ENCODE results near the gene UBL4B.

DNA sequence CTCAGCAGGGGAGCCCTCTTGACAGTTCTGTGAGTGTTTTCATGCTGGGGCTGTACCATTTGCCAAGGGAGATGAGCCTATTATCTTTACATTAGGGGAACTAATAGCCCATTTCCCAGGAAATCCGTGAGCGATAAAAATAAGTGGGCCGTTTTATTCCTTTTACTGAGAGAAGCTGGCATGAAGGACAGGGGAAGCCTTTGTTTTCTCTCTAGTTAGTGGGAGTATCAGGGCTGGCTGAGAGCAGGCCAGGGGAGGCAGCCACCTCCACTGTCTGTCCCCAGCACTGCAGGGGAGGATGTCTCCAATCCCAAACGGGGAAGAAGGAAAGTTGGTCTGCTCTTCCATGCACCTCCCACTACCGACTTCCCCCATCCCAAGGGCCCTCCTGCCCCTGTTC lies 2.5 kb downstream of the UBL4B start:
- TF ChIP-seq, protein P1, sequence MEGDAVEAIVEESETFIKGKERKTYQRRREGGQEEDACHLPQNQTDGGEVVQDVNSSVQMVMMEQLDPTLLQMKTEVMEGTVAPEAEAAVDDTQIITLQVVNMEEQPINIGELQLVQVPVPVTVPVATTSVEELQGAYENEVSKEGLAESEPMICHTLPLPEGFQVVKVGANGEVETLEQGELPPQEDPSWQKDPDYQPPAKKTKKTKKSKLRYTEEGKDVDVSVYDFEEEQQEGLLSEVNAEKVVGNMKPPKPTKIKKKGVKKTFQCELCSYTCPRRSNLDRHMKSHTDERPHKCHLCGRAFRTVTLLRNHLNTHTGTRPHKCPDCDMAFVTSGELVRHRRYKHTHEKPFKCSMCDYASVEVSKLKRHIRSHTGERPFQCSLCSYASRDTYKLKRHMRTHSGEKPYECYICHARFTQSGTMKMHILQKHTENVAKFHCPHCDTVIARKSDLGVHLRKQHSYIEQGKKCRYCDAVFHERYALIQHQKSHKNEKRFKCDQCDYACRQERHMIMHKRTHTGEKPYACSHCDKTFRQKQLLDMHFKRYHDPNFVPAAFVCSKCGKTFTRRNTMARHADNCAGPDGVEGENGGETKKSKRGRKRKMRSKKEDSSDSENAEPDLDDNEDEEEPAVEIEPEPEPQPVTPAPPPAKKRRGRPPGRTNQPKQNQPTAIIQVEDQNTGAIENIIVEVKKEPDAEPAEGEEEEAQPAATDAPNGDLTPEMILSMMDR (IDR thresholded peaks at IDR 0.05), result no peak
- no peak for TF ChIP-seq POLR2A (IDR thresholded peaks at IDR 0.05; ENCODE audit: low read length)
- TF ChIP-seq ZFP36 (IDR thresholded peaks at IDR 0.05; ENCODE audit: borderline replicate concordance, partially characterized antibody), result no peak
- TF ChIP-seq BHLHE40 (IDR thresholded peaks at IDR 0.05; ENCODE audit: low read depth, low read length), result no peak
- no peak for TF ChIP-seq MAFK (IDR thresholded peaks at IDR 0.05; ENCODE audit: partially characterized antibody)
- TF ChIP-seq EP300 (IDR thresholded peaks at IDR 0.05), result no peak
- no peak for TF ChIP-seq ZC3H11A (IDR thresholded peaks at IDR 0.05)
- no peak for TF ChIP-seq RFX5 (IDR thresholded peaks at IDR 0.05)
- no peak for TF ChIP-seq CBX8 (IDR thresholded peaks at IDR 0.05)
- no peak for TF ChIP-seq RAD21 (conservative IDR thresholded peaks at IDR 0.05 in 1 of 2, IDR thresholded peaks at IDR 0.05 in 1 of 2)
- no peak for TF ChIP-seq KDM1A (IDR thresholded peaks at IDR 0.05; ENCODE audit: low read depth)
- no peak for TF ChIP-seq RCOR1 (IDR thresholded peaks at IDR 0.05; ENCODE audit: low read depth, low read length)
- TF ChIP-seq, protein P2, sequence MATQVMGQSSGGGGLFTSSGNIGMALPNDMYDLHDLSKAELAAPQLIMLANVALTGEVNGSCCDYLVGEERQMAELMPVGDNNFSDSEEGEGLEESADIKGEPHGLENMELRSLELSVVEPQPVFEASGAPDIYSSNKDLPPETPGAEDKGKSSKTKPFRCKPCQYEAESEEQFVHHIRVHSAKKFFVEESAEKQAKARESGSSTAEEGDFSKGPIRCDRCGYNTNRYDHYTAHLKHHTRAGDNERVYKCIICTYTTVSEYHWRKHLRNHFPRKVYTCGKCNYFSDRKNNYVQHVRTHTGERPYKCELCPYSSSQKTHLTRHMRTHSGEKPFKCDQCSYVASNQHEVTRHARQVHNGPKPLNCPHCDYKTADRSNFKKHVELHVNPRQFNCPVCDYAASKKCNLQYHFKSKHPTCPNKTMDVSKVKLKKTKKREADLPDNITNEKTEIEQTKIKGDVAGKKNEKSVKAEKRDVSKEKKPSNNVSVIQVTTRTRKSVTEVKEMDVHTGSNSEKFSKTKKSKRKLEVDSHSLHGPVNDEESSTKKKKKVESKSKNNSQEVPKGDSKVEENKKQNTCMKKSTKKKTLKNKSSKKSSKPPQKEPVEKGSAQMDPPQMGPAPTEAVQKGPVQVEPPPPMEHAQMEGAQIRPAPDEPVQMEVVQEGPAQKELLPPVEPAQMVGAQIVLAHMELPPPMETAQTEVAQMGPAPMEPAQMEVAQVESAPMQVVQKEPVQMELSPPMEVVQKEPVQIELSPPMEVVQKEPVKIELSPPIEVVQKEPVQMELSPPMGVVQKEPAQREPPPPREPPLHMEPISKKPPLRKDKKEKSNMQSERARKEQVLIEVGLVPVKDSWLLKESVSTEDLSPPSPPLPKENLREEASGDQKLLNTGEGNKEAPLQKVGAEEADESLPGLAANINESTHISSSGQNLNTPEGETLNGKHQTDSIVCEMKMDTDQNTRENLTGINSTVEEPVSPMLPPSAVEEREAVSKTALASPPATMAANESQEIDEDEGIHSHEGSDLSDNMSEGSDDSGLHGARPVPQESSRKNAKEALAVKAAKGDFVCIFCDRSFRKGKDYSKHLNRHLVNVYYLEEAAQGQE (IDR thresholded peaks at IDR 0.05), result no peak
